Stomach (tissue), 4 donors: ENCODE data around the gene EEFSEC.

Experiments used
- EP300 ChIP-seq: sonication (generic); formaldehyde crosslinking; IDR thresholded peaks from one replicate; pipeline ENCODE4 v1.6.1; 2017; ENCODE audit warnings: antibody characterized with exemption
- POLR2AphosphoS5 ChIP-seq, 3 donors: sonication (generic); formaldehyde crosslinking; IDR thresholded peaks; one replicate each; pipeline ENCODE4 v1.6.1; 2016; ENCODE audit warnings: antibody characterized with exemption in 3 of 3

GRCh38 chr3:128254967-128255366, 101.7 kb downstream of the EEFSEC start:
- no peak for TF ChIP-seq EP300
- TF ChIP-seq POLR2AphosphoS5 (IDR thresholded peaks at IDR 0.05) = no peak
